RWPE2 (cell line): ENCODE measurements around the gene PSRC1.

Experiments
- ATAC-seq: fragments of 200-7000 bp; cut with Tn5 transposase; 3 replicates; pipeline ENCODE4 v1.9.1; 2021; ENCODE audit warnings: low read depth
- DNase-seq: peaks from one replicate; pipeline ENCODE4 v3.0.0-alpha.2; 2020; ENCODE audit warnings: low spot score
- H3K27ac ChIP-seq: fragments of 450-650 bp; 2 replicates; pipeline ENCODE4 v1.5.1; 2017; ENCODE audit warnings: mild to moderate bottlenecking; ENCODE audit not compliant: poor library complexity, severe bottlenecking
- H3K27me3 ChIP-seq: fragments of 250-450 bp; sonication (Bioruptor Pico); 2 replicates; pipeline ENCODE4 v1.5.1; 2021; ENCODE audit warnings: mild to moderate bottlenecking, moderate library complexity; ENCODE audit not compliant: insufficient read depth, poor library complexity, severe bottlenecking
- H3K36me3 ChIP-seq: fragments of 250-450 bp; sonication (Bioruptor Pico); 2 replicates; pipeline ENCODE4 v1.5.1; 2020; ENCODE audit warnings: low read depth, mild to moderate bottlenecking, moderate library complexity
- H3K4me1 ChIP-seq: fragments of 250-450 bp; sonication (Bioruptor Pico); 2 replicates; pipeline ENCODE4 v1.5.1; 2021; ENCODE audit warnings: mild to moderate bottlenecking, moderate library complexity; ENCODE audit not compliant: insufficient read depth, poor library complexity, severe bottlenecking
- H3K4me3 ChIP-seq: fragments of 250-450 bp; sonication (Bioruptor Pico); 2 replicates; pipeline ENCODE4 v1.5.1; 2021; ENCODE audit warnings: mild to moderate bottlenecking, moderate library complexity; ENCODE audit not compliant: severe bottlenecking
- H3K9me3 ChIP-seq: fragments of 250-450 bp; sonication (Bioruptor Pico); 2 replicates; pipeline ENCODE4 v1.5.1; 2021; ENCODE audit warnings: mild to moderate bottlenecking, moderate library complexity; ENCODE audit not compliant: severe bottlenecking
- TF ChIP-seq, protein P1 (sequence below): fragments of 450-650 bp; IDR thresholded peaks from one replicate; pipeline ENCODE4 v1.5.1; 2017; ENCODE audit warnings: mild to moderate bottlenecking, moderate library complexity; ENCODE audit not compliant: poor library complexity, severe bottlenecking

Gene PSRC1

DNA sequence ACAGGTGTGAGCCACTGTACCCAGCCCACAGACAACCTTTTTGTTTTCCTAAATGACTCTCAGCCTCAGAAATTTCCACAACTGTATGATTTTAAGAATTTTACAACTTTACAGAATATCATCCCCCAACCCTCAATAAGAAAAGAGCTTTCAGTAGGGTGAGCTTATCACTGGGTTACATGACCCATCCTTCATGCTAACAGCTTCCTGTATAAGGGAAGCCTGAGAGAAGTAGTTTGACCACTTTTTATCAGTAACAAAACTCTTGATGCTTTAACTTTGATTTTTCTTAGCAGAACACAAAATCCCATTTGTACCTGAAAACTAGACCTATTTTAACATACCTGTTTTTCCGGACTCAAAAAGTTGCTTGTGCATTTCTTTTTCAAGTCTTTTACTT, 33.6 kb upstream of the PSRC1 start:
- TF ChIP-seq, protein P1, sequence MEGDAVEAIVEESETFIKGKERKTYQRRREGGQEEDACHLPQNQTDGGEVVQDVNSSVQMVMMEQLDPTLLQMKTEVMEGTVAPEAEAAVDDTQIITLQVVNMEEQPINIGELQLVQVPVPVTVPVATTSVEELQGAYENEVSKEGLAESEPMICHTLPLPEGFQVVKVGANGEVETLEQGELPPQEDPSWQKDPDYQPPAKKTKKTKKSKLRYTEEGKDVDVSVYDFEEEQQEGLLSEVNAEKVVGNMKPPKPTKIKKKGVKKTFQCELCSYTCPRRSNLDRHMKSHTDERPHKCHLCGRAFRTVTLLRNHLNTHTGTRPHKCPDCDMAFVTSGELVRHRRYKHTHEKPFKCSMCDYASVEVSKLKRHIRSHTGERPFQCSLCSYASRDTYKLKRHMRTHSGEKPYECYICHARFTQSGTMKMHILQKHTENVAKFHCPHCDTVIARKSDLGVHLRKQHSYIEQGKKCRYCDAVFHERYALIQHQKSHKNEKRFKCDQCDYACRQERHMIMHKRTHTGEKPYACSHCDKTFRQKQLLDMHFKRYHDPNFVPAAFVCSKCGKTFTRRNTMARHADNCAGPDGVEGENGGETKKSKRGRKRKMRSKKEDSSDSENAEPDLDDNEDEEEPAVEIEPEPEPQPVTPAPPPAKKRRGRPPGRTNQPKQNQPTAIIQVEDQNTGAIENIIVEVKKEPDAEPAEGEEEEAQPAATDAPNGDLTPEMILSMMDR: no peak
- Histone ChIP-seq H3K4me1 (no peaks in the 10 kb centered on the region), H3K27ac (no peak overlapping the region), H3K36me3 (no peaks in the 10 kb centered on the region), H3K4me3 (no peak overlapping the region), H3K9me3 (no peaks in the 10 kb centered on the region), H3K27me3 (no peaks in the 10 kb centered on the region)
- ATAC-seq (no peak), DNase-seq (no peak)

DNA sequence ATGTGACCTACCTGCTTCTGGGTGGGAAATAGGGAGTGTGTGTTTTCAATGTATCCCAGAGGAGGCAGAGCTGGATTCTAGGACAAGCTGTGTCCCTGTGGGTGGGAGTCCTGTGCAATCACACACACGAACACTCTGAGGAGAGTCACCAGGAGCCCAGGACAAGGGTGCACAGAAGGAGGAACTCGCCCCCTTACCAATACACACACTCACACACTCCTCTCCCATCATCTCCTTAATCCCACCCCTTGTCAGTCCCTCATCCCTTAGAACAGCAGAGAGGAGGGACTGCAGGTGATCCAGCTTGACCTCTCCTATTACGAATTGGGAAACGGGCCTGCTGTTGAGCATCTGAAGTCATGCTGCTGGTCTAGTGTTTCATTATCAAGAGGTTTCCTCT, 32.3 kb upstream of the PSRC1 start:
- no peaks in the 10 kb centered on the region for H3K4me1 ChIP-seq
- no peaks in the 10 kb centered on the region for H3K27me3 ChIP-seq
- ATAC-seq (no peak), DNase-seq (no peak)
- no peaks in the 10 kb centered on the region for H3K9me3 ChIP-seq
- TF ChIP-seq, protein P1: no peak
- H3K27ac ChIP-seq: no peak overlapping the region
- no peak overlapping the region for H3K4me3 ChIP-seq
- H3K36me3 ChIP-seq: no peaks in the 10 kb centered on the region

DNA sequence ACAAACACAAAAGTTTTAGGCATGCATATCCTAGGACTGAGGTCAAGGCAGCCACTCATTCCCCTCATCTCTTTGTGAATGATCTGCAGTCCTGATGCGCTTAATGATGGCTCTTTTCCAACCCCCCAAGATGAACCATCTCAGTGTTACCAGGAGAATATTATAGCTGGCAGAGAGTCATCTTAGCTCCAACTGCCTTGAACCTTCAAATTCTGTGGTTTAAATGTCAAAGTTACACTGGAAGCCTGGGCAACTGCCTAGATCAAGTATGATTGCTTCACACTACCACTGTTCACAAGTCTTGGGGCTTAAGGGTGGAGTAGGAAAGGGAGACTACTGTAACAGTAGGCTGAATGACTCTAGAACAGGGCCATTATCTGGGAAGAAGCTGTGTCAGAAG, 31.9 kb upstream of the PSRC1 start:
- H3K4me3 ChIP-seq: no peak overlapping the region
- no peaks in the 10 kb centered on the region for H3K27me3 ChIP-seq
- H3K4me1 ChIP-seq: no peaks in the 10 kb centered on the region
- no peaks in the 10 kb centered on the region for H3K9me3 ChIP-seq
- H3K27ac ChIP-seq: no peak overlapping the region
- no peaks in the 10 kb centered on the region for H3K36me3 ChIP-seq
- TF ChIP-seq, protein P1: no peak
- ATAC-seq: no peak
- no peak for DNase-seq

DNA sequence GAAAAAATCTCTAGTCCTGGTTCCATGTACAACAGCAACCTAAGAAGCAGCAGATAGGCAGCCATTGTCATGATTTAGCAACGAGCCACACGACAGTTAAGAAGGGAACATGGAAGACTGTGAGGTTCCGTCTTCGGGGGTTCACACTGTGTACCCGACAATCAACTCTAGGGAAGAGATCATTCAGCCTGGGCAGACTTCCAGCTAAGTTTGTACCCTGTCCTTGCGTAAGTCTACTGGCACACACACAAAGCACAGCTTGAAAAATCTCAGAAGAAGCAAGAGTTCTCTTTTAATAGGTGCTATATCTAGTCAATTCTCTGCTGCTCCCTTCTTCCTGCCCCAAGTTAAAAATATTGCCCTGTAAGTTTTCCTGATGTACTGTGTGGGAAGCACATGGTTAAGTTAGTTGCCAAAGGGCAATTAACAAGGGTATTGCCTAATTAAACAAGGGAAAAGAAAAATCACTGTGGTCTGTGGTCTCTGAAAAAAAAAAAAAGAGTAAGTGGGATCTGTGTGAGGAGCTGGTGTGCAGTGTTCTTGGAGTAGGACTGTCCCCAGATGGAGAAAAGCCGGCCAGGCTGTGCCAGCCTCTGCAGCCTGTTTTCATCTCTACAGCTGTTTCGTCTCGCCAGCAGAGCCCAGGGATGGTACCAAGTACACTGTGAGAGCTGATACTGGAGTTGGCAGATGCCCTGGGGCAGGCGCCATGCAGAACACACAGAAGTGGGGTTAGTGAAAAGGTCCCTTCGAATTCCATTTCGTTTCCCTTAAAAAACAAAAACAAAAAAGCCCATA, 30.2 kb upstream of the PSRC1 start:
- Histone ChIP-seq H3K4me3 (no peak overlapping the region), H3K27ac (no peak overlapping the region), H3K4me1 (no peaks in the 10 kb centered on the region), H3K9me3 (no peaks in the 10 kb centered on the region), H3K36me3 (no peaks in the 10 kb centered on the region), H3K27me3 (no peaks in the 10 kb centered on the region)
- DNase-seq (no peak), ATAC-seq (no peak)
- TF ChIP-seq, protein P1: no peak

DNA sequence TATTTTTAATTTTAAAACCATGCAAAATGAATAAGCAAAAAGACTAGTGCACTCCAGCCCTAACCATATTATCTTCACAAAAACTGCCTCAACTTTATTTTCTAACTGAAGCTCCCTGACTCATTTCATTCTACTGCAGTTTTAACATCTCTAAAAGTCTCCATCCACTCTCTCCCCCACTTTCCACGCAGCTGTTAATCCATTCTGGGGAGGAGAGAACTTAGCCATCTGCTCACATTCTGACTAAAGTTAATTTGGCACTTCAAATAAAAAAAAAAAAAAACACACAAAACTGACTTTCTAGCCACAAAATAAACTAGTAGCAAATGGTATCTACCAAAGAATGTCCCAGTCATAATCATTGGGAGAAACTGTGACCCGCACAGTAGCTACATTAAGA, 29.3 kb upstream of the PSRC1 start:
- no peaks in the 10 kb centered on the region for H3K36me3 ChIP-seq
- H3K27me3 ChIP-seq: no peaks in the 10 kb centered on the region
- ATAC-seq: no peak
- H3K9me3 ChIP-seq: no peaks in the 10 kb centered on the region
- H3K27ac ChIP-seq: no peak overlapping the region
- no peak for DNase-seq
- no peak overlapping the region for H3K4me3 ChIP-seq
- TF ChIP-seq, protein P1: no peak
- no peaks in the 10 kb centered on the region for H3K4me1 ChIP-seq
